Neuronal stem cell (in vitro differentiated cells): ENCODE data around the gene TUNAR.
A peak's percentile ranks its signal among the peaks of the same experiment; 100 is the strongest.

ENCODE experiments used
- DNase-seq: peaks from one replicate; pipeline ENCODE4 v3.0.0-alpha.2; 2013; ENCODE audit warnings: low spot score
- H2AFZ ChIP-seq: one replicate; pipeline ENCODE4 v1.6.1; 2013; ENCODE audit warnings: mild to moderate bottlenecking, low read length, inconsistent platforms
- H2AK5ac ChIP-seq: 2 replicates; pipeline ENCODE4 v1.6.1; 2013; ENCODE audit warnings: low read depth, mild to moderate bottlenecking, inconsistent platforms, low read length, moderate library complexity, mixed read lengths
- H2BK120ac ChIP-seq: 2 replicates; pipeline ENCODE4 v1.6.1; 2013; ENCODE audit warnings: low read depth, mild to moderate bottlenecking, inconsistent platforms, low read length, moderate library complexity, mixed read lengths
- H2BK12ac ChIP-seq: one replicate; pipeline ENCODE4 v1.6.1; 2013; ENCODE audit warnings: low read length, inconsistent platforms
- H2BK15ac ChIP-seq: 2 replicates; pipeline ENCODE4 v1.6.1; 2013; ENCODE audit warnings: mild to moderate bottlenecking, low read length, inconsistent platforms, mixed read lengths
- H2BK5ac ChIP-seq: one replicate; pipeline ENCODE4 v1.6.1; 2013; ENCODE audit warnings: inconsistent platforms, mild to moderate bottlenecking, low read length, moderate library complexity
- H3K14ac ChIP-seq: one replicate; pipeline ENCODE4 v1.6.1; 2013; ENCODE audit warnings: low read length, inconsistent platforms
- H3K18ac ChIP-seq: 2 replicates; pipeline ENCODE4 v1.6.1; 2013; ENCODE audit warnings: low read length, inconsistent platforms
- H3K23ac ChIP-seq: 2 replicates; pipeline ENCODE4 v1.6.1; 2013; ENCODE audit warnings: low read depth, mild to moderate bottlenecking, mixed read lengths, low read length, inconsistent platforms; ENCODE audit not compliant: poor library complexity
- H3K27ac ChIP-seq: replicated peaks from 3 replicates; pipeline ENCODE4 v1.5.1; 2013; ENCODE audit warnings: low read length, inconsistent platforms
- H3K27me3 ChIP-seq, 3 experiments: 2 replicates each; pipeline ENCODE4 v1.6.1; 2013; ENCODE audit warnings: low read length in 3 of 3, mild to moderate bottlenecking in 2 of 3, inconsistent platforms in 1 of 3, low read depth in 1 of 3, mixed read lengths in 1 of 3, moderate library complexity in 1 of 3; ENCODE audit not compliant: control insufficient read depth in 3 of 3, insufficient read depth in 3 of 3
- H3K36me3 ChIP-seq, 2 donors: replicated peaks in 1 of 2; 2 replicates each; pipeline ENCODE4 v1.6.1; 2013; ENCODE audit warnings: low read length in 2 of 2; ENCODE audit not compliant: control insufficient read depth in 2 of 2, insufficient read depth in 2 of 2
- H3K4ac ChIP-seq: 2 replicates; pipeline ENCODE4 v1.6.1; 2013; ENCODE audit warnings: inconsistent platforms, mild to moderate bottlenecking, low read length, moderate library complexity
- H3K4me1 ChIP-seq, 2 donors: 1 replicate in 1 of 2; 2 replicates in 1 of 2; pipeline ENCODE4 v1.6.1; 2013; ENCODE audit warnings: low read length in 2 of 2, low read depth in 1 of 2; ENCODE audit not compliant: control insufficient read depth in 2 of 2, insufficient read depth in 1 of 2
- H3K4me2 ChIP-seq: one replicate; pipeline ENCODE4 v1.6.1; 2013; ENCODE audit warnings: mild to moderate bottlenecking, low read length, inconsistent platforms; ENCODE audit not compliant: insufficient read depth, poor library complexity, severe bottlenecking
- H3K4me3 ChIP-seq, 2 donors: 2 replicates each; pipeline ENCODE4 v1.5.1; 2013; ENCODE audit warnings: low read length in 2 of 2, mild to moderate bottlenecking in 2 of 2, inconsistent platforms in 1 of 2, moderate library complexity in 1 of 2
- H3K79me1 ChIP-seq: one replicate; pipeline ENCODE4 v1.6.1; 2013; ENCODE audit warnings: low read depth, mild to moderate bottlenecking, inconsistent platforms, low read length, moderate library complexity
- H3K9ac ChIP-seq: one replicate; pipeline ENCODE4 v1.6.1; 2013; ENCODE audit warnings: mild to moderate bottlenecking, low read depth, low read length, inconsistent platforms; ENCODE audit not compliant: poor library complexity
- H3K9me3 ChIP-seq, 2 donors: replicated peaks in 1 of 2; 2 replicates each; pipeline versions ENCODE3 to v1.6.1; 2013; ENCODE audit warnings: low read length in 2 of 2, mild to moderate bottlenecking in 2 of 2, inconsistent platforms in 1 of 2, low read depth in 1 of 2, mixed read lengths in 1 of 2, moderate library complexity in 1 of 2; ENCODE audit not compliant: control insufficient read depth in 2 of 2, insufficient read depth in 1 of 2
- H4K8ac ChIP-seq: one replicate; pipeline ENCODE4 v1.6.1; 2013; ENCODE audit warnings: low read depth, mild to moderate bottlenecking, inconsistent platforms, low read length, moderate library complexity
- H4K91ac ChIP-seq: one replicate; pipeline ENCODE4 v1.6.1; 2013; ENCODE audit warnings: low read length, low read depth, mild to moderate bottlenecking, inconsistent platforms; ENCODE audit not compliant: poor library complexity
- WGBS, 2 donors: extraction: QIAGEN DNeasy Blood & Tissue Kit; methylation state at CpG; one replicate each; pipeline ENCODE4 v1.1.7; 2013; ENCODE audit warnings: missing lambda C conversion rate in 2 of 2, mixed read lengths in 1 of 2; ENCODE audit not compliant: insufficient read length in 2 of 2, insufficient replicate concordance in 1 of 2; ENCODE audit errors: extremely low coverage in 2 of 2; 5-methylcytosine and 5-hydroxymethylcytosine counted together

Gene TUNAR

DNA sequence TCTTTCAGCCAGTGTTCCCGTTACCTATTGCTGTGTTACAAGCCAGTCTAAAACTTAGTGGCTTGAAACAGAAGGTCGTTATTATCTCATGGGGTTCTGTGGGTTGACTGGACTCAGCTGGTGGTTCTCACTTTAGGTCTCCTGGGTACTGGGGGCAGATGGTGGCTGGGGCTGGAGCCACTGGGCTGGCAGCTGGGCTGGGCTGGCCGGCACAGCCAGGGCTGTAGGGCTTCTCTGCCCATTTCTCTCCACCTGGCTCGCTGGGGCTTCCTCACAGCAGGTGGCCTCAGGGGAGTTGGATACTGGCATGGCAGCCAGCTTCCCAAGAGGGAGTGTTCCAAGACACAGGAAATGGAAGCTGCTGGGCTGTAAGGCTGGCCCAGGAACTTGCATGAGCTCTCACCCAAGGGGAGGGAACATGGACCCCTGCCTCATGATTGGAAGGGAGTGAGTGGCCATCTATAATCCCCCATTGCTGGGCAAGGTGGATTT is 27.0 kb downstream of the TUNAR start:
- H2BK5ac ChIP-seq: no peak overlapping the region
- H3K18ac ChIP-seq: no peak overlapping the region
- H2BK120ac ChIP-seq: no peak overlapping the region
- no CpG with 5 or more reads among the region's 4 CpGs for WGBS, 2 donors
- H2AK5ac ChIP-seq: no peak overlapping the region
- H3K79me1 ChIP-seq: no peaks in the 10 kb centered on the region
- H3K27me3 ChIP-seq: no peaks in the 10 kb centered on the region
- no peak overlapping the region for H3K27ac ChIP-seq
- no peak overlapping the region for H3K14ac ChIP-seq
- no peak overlapping the region for H2BK15ac ChIP-seq
- H3K9ac ChIP-seq: no peak overlapping the region
- H3K4me1 ChIP-seq: peaks cover 0 to 4% of the 10 kb centered on the region in 2 donors
- no peak overlapping the region for H3K23ac ChIP-seq
- no peaks in the 10 kb centered on the region for H3K9me3 ChIP-seq
- H3K4me3 ChIP-seq: no peak overlapping the region
- DNase-seq: no peak
- no peak overlapping the region for H2BK12ac ChIP-seq
- no peak overlapping the region for H3K4me2 ChIP-seq
- no peak overlapping the region for H4K8ac ChIP-seq
- no peak overlapping the region for H4K91ac ChIP-seq
- H3K36me3 ChIP-seq: no peaks in the 10 kb centered on the region
- H2AFZ ChIP-seq: no peak overlapping the region
- no peak overlapping the region for H3K4ac ChIP-seq

DNA sequence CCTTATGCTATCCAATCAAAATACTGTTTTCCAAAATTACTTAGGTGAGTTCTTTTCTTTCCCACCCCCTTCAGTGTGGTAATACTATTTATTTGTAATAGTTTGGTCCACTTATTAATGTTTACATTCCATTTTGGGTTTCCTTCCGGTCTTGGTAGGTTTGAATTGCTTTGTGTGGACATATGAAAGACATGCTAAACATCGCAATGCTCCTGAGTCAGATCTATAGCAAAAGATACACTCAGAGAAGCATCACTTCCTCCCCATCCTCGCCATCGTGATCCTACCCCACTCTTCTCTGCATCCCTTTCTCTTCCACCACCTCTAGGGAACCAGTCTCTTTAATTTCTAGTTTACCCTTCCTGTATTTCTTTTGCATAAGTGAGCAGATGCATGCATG is 30.0 kb downstream of the TUNAR start:
- Histone ChIP-seq H3K18ac (no peak overlapping the region), H3K27ac (no peak overlapping the region), H3K4me2 (no peak overlapping the region), H3K14ac (no peak overlapping the region), H2BK120ac (no peak overlapping the region), H3K4me1 (peaks cover 0 to 7% of the 10 kb centered on the region in 2 donors), H3K9me3 (no peaks in the 10 kb centered on the region), H2BK12ac (no peak overlapping the region), H3K4me3 (no peak overlapping the region), H2BK5ac (no peak overlapping the region), H2AK5ac (no peak overlapping the region), H3K23ac (no peak overlapping the region), H4K8ac (no peak overlapping the region), H2AFZ (no peak overlapping the region), H3K27me3 (no peaks in the 10 kb centered on the region), H3K79me1 (no peaks in the 10 kb centered on the region), H3K4ac (no peak overlapping the region), H2BK15ac (no peak overlapping the region), H4K91ac (no peak overlapping the region), H3K36me3 (no peaks in the 10 kb centered on the region), H3K9ac (no peak overlapping the region)
- DNase-seq: no peak
- WGBS, 2 donors: no CpG with 5 or more reads among the region's 4 CpGs

DNA sequence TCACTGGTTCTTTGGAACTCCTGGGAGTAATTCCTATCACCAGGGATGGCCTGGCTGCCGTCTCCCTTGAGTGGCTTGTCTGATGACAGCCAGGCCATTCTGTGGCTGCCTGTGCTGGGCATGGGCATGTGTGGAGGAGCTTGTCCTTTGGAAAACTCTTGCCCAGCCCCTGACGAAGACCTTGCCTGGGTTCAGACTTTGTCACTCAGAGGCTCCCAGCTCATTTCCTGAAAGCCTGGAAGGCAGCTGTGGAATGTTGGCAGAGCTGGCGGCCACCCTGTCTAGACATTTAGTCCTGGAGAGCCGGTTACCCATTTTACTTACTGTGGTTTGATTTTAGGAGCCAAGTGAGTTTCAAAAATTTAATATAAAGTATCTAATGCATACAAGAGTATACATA is 34.0 kb downstream of the TUNAR start:
- H2BK5ac ChIP-seq: no peak overlapping the region
- H3K4me2 ChIP-seq: no peak overlapping the region
- H2BK120ac ChIP-seq: no peak overlapping the region
- H4K91ac ChIP-seq: no peak overlapping the region
- H3K9ac ChIP-seq: no peak overlapping the region
- no peak overlapping the region for H3K4ac ChIP-seq
- H3K36me3 ChIP-seq: no peaks in the 10 kb centered on the region
- H3K23ac ChIP-seq: no peak overlapping the region
- no peak overlapping the region for H3K18ac ChIP-seq
- H3K4me3 ChIP-seq: no peak overlapping the region
- H2BK15ac ChIP-seq: no peak overlapping the region
- no peak overlapping the region for H3K14ac ChIP-seq
- no peak overlapping the region for H3K27ac ChIP-seq
- no peak overlapping the region for H2AK5ac ChIP-seq
- H3K27me3 ChIP-seq: no peaks in the 10 kb centered on the region
- peaks cover 3 to 6% of the 10 kb centered on the region in 2 donors for H3K4me1 ChIP-seq
- DNase-seq: no peak
- no CpG with 5 or more reads among the region's 4 CpGs for WGBS, 2 donors
- no peaks in the 10 kb centered on the region for H3K79me1 ChIP-seq
- H4K8ac ChIP-seq: no peak overlapping the region
- H2AFZ ChIP-seq: no peak overlapping the region
- no peak overlapping the region for H2BK12ac ChIP-seq
- no peaks in the 10 kb centered on the region for H3K9me3 ChIP-seq

DNA sequence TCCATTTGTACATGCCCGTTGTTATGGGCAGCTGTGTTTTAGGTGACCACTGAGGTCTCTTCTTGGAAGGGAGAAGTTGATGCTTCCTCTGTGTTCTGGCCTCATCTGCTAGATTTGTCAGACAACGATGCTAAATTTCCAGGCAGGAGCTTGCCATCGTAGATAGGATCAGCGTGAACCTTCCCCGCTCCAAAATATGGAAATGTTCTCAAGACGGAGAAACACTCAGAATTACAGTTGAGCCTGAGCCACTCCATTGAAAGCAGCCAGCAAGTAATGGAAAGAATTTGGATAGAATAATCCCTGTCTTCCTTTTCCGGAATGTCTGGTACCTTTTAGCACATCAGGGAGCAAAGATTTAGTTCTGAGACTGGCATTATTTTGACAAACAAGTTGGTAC is 34.8 kb downstream of the TUNAR start:
- Histone ChIP-seq H3K79me1 (no peaks in the 10 kb centered on the region), H3K27ac (no peak overlapping the region), H2BK5ac (no peak overlapping the region), H3K27me3 (peaks cover 0 to 2% (median 0%) of the 10 kb centered on the region in 3 experiments), H3K9me3 (no peaks in the 10 kb centered on the region), H3K4ac (no peak overlapping the region), H3K9ac (peak overlapping the region; percentile 32), H2BK15ac (no peak overlapping the region), H3K14ac (no peak overlapping the region), H2BK120ac (no peak overlapping the region), H3K4me3 (no peak overlapping the region), H2BK12ac (no peak overlapping the region), H2AK5ac (no peak overlapping the region), H3K4me1 (peaks cover 3 to 7% of the 10 kb centered on the region in 2 donors), H3K23ac (no peak overlapping the region), H3K36me3 (no peaks in the 10 kb centered on the region), H4K8ac (no peak overlapping the region), H4K91ac (no peak overlapping the region), H3K4me2 (no peak overlapping the region), H2AFZ (no peak overlapping the region), H3K18ac (no peak overlapping the region)
- no CpG with 5 or more reads among the region's 7 CpGs for WGBS, 2 donors
- no peak for DNase-seq
